ENCODE results near the gene KRT75. TPM values are rescaled to one million over a fixed set of nuclear protein-coding genes. Genes with fewer than 3 reads are reported as not detected.
"Not testable (repeated sequence)": the region's sequence is repeated elsewhere in the genome, so short reads cannot be mapped to it uniquely, and the experiment has no call there.

KRT75 gene
- total and polyA plus RNA-seq, 2 experiments from 2014 or later, result not detected

- Histone ChIP-seq H3K27me3 (peaks cover 16% of the 10 kb centered on the region), H3K4me1 (ENCODE audit: low read depth) (no peaks in the 10 kb centered on the region), H3K4me3 (no peak overlapping the region), H3K27ac (no peak overlapping the region), H3K9me3 (ENCODE audit: low read depth) (no peaks in the 10 kb centered on the region), H3K36me3 (no peaks in the 10 kb centered on the region)
- no peak for TF ChIP-seq CTCF (IDR thresholded peaks at IDR 0.05; ENCODE audit: low read depth, low read length)
- no peak for DNase-seq (ENCODE audit: low read depth in 1 of 2, low spot score in 1 of 2)
Observed at GRCh38 chr12:52411815-52412214, 22.4 kb downstream of the KRT75 start.

GRCh38 chr12:52410589-52411248, 23.5 kb downstream of the KRT75 start:
- H3K9me3 ChIP-seq (ENCODE audit: low read depth); H3K4me3 ChIP-seq; DNase-seq (ENCODE audit: low read depth in 1 of 2, low spot score in 1 of 2); H3K36me3 ChIP-seq; H3K4me1 ChIP-seq (ENCODE audit: low read depth); H3K27ac ChIP-seq: not testable (repeated sequence)
- H3K27me3 ChIP-seq, result peaks cover 19% of the 10 kb centered on the region

- Histone ChIP-seq H3K4me3 (no peak overlapping the region), H3K27me3 (peaks cover 15% of the 10 kb centered on the region), H3K36me3 (no peaks in the 10 kb centered on the region), H3K27ac (no peak overlapping the region), H3K9me3 (ENCODE audit: low read depth) (no peaks in the 10 kb centered on the region), H3K4me1 (ENCODE audit: low read depth) (no peaks in the 10 kb centered on the region)
- no peak for TF ChIP-seq CTCF (IDR thresholded peaks at IDR 0.05; ENCODE audit: low read depth, low read length)
- no peak for DNase-seq (ENCODE audit: low read depth in 1 of 2, low spot score in 1 of 2)
Observed at GRCh38 chr12:52407918-52408317, 26.3 kb downstream of the KRT75 start.

- H3K27me3 ChIP-seq, result peaks cover 13% of the 10 kb centered on the region
- no peak for DNase-seq (ENCODE audit: low read depth in 1 of 2, low spot score in 1 of 2)
- no peaks in the 10 kb centered on the region for H3K9me3 ChIP-seq (ENCODE audit: low read depth)
- no peaks in the 10 kb centered on the region for H3K36me3 ChIP-seq
- no peak within 1 kb of the TSS for H3K27ac ChIP-seq
- no peak within 1 kb of the TSS for H3K4me3 ChIP-seq
- no peak for TF ChIP-seq CTCF (IDR thresholded peaks at IDR 0.05; ENCODE audit: low read depth, low read length)
- H3K4me1 ChIP-seq (ENCODE audit: low read depth), result no peaks in the 10 kb centered on the region
Observed at GRCh38 chr12:52405922-52406385, 28.2 kb downstream of the KRT75 start, which contains the start of gene KRT82. TSS of gene KRT82 (minus strand) at chr12:52406335. CDS start at chr12:52406277, 58 bp downstream.

- no peak for DNase-seq (ENCODE audit: low read depth in 1 of 2, low spot score in 1 of 2)
- Histone ChIP-seq H3K27ac (no peak overlapping the region), H3K36me3 (no peaks in the 10 kb centered on the region), H3K27me3 (peaks cover 13% of the 10 kb centered on the region), H3K4me3 (no peak overlapping the region), H3K9me3 (ENCODE audit: low read depth) (no peaks in the 10 kb centered on the region), H3K4me1 (ENCODE audit: low read depth) (no peaks in the 10 kb centered on the region)
- TF ChIP-seq CTCF (IDR thresholded peaks at IDR 0.05; ENCODE audit: low read depth, low read length), result no peak
Observed at GRCh38 chr12:52404951-52405350, 29.2 kb downstream of the KRT75 start.

GRCh38 chr12:52403561-52403960, 30.6 kb downstream of the KRT75 start:
- peaks cover 13% of the 10 kb centered on the region for H3K27me3 ChIP-seq
- H3K27ac ChIP-seq, result no peak overlapping the region
- TF ChIP-seq CTCF (IDR thresholded peaks at IDR 0.05; ENCODE audit: low read depth, low read length), result no peak
- no peaks in the 10 kb centered on the region for H3K9me3 ChIP-seq (ENCODE audit: low read depth)
- no peak overlapping the region for H3K4me3 ChIP-seq
- DNase-seq (ENCODE audit: low read depth in 1 of 2, low spot score in 1 of 2), result no peak
- no peaks in the 10 kb centered on the region for H3K4me1 ChIP-seq (ENCODE audit: low read depth)
- no peaks in the 10 kb centered on the region for H3K36me3 ChIP-seq
